GM12891 (cell line): ENCODE data around the gene FHIT.

Experiments
- POLR2A ChIP-seq: IDR thresholded peaks from 2 replicates; pipeline ENCODE4 v1.6.1; 2011; ENCODE audit warnings: low read depth, low read length, control low read depth
- SPI1 ChIP-seq: IDR thresholded peaks from 2 replicates; pipeline ENCODE4 v1.6.1; 2011; ENCODE audit warnings: low read depth, low read length, control low read depth
- TAF1 ChIP-seq: IDR thresholded peaks from 2 replicates; pipeline ENCODE4 v1.6.1; 2011; ENCODE audit warnings: low read depth, low read length, control low read depth

DNA sequence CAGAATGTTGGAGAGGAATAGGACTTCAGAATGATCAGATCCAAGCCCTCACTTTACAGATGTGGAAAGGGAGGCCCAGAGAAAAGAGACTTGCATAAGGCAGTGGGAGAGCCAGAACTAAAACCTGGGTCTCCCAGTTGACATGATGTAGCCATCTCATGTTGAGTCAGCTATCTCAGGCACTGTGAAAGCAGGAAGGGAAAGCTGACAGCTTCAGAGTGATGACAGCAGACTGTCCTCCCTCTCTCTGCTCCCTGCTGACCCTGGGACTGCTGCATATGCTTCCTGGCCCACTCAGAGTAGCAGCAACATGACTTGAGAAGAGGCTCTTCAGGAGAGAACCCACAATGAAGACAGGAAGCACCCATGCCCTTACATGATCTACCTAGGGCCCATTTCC, 14.7 kb downstream of the FHIT start:
- no peak for TF ChIP-seq POLR2A
- no peak for TF ChIP-seq TAF1
- TF ChIP-seq SPI1 = no peak
